AG09319 (cell line): ENCODE data around the gene SLC6A13.

Source experiments
- DNase-seq: peaks from one replicate; pipeline ENCODE4 v3.0.0-alpha.2; 2010; ENCODE audit warnings: low read depth; ENCODE audit errors: extremely low read depth
- TF ChIP-seq, protein P1 (sequence below): IDR thresholded peaks from 2 replicates; pipeline ENCODE4 v1.5.1; 2011; ENCODE audit warnings: low read depth, mild to moderate bottlenecking, inconsistent platforms, low read length, moderate library complexity

Gene SLC6A13

DNA sequence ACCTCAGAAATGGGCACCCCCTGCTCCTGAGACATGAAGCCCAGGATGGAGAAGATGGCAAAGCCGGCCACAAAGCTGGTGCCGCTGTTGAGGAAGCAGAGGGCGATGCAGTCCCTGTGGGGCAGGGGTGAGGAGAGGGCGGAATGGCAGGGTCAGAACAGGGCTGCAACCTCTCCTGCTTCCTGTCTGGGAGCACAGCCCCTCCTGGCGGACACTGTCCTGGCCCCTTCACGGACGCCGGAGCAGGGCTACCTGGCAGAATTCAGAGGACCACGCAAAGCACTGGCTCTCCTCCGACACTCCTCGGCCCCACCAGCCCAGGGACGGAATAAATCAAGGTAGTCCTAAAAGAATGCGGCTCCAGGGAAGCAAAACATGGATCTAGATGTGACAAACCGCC, 36.2 kb downstream of the SLC6A13 start:
- TF ChIP-seq, protein P1, sequence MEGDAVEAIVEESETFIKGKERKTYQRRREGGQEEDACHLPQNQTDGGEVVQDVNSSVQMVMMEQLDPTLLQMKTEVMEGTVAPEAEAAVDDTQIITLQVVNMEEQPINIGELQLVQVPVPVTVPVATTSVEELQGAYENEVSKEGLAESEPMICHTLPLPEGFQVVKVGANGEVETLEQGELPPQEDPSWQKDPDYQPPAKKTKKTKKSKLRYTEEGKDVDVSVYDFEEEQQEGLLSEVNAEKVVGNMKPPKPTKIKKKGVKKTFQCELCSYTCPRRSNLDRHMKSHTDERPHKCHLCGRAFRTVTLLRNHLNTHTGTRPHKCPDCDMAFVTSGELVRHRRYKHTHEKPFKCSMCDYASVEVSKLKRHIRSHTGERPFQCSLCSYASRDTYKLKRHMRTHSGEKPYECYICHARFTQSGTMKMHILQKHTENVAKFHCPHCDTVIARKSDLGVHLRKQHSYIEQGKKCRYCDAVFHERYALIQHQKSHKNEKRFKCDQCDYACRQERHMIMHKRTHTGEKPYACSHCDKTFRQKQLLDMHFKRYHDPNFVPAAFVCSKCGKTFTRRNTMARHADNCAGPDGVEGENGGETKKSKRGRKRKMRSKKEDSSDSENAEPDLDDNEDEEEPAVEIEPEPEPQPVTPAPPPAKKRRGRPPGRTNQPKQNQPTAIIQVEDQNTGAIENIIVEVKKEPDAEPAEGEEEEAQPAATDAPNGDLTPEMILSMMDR, result no peak
- no peak for DNase-seq

DNA sequence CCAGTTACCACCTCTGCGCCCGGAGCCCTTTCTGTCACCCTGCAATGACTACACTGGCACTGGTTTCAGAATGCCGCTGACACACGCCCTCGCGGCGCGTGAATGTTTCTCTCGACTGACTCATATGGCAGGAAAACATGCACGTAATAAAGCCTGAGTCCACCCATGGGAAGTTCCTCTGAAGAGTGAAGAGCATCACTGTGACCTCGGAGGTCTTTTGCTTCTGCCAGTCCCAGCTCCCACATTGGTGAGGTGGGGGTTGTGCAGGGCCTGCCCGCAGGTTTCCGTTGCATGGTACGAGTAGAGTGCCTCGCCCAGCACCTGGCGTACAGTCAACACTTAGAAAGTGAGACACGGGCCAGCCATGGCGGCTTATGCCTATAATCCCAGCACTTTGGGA, 37.6 kb downstream of the SLC6A13 start:
- no peak for DNase-seq
- TF ChIP-seq, protein P1, result no peak

DNA sequence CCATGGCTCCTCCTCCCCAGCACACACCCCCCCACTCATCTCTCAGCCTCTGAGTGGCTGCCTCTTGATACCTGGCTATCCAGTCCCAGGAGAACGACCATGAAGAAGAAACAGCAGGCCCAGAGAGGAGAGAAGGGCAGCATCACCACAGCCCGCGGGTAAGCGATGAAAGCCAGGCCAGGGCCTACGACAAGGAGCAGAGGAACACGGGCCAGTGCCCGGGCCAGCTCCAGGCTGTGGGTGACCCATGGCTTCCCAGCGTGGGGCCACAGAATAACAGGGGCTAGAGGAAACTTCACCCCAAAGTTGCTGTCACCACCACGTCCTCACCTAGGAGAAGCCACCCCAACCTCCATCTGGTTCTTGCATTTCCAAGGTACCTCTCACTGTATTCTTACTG, 38.3 kb downstream of the SLC6A13 start:
- TF ChIP-seq, protein P1, result no peak

DNA sequence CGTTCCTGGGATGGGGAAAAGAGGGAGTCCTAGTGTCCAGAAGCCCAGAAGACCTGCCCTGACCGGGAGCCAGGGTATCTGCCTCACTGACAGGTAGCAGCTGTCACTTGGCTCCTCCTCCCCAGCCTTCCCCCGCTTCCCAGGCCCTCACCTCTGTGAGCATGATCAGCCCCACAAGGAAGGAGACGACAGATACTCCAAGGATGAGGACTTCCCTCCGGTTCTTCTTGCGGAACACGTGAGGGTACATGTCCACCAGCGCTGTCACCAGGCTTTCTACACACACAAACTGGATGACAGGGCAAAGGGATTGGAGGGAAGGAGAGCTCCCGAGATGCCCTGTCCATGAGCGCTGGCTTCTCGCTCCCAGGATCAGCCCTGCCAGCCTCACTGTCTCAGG, 38.8 kb downstream of the SLC6A13 start:
- TF ChIP-seq, protein P1, result no peak
- DNase-seq, result no peak

More for the DNA sequence above, 38.3 kb downstream of the SLC6A13 start:
- no peak for DNase-seq

DNA sequence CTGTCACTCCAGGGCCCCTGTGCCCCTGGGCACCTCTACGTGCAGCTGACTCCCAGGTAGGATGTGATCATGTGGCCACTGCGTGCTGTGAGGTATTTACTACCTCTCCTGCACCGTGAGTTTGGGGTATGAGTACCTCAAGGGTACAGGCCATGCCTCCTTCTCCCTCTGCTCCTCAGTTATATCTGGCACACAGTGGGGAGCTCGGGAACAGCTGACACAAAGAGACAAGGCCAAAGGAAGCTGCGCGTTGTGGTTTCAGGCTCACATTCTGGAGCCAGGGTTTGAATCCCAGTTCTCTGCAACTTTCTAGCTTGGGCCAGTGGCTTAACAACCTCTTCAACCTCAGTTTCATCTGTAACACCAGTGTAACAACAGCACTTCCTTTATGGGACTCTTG, 40.9 kb downstream of the SLC6A13 start:
- no peak for DNase-seq
- TF ChIP-seq, protein P1, result no peak

DNA sequence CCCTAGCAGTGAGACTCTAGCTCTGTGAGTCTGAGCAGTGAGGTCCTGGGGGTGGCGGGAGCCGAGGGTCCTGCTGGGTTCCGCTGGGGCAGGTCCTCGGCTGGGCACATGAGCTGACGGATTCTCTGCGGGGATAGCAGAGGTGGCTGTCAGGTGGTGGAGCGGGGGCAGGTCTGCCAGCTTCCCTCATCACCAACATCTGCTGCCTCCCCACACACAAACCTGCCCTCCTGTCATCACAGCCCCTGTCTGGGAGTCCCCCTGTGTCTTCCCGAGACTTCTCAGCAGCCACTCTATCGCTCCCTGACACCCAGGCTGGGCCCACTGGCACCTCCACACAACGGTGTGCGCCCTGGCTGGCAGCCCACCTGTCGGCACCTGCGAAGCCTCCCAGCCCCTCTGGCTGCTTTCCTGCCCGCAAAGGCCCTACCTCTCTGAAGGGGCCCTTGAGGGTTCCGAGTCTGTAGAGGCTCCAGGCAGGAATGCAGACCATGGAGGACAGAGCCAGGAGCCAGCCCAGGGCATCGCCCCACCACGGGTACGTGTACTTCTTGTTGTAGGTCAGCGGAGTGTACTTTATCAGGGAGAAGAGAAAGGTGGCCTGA, 41.6 kb downstream of the SLC6A13 start:
- no peak for DNase-seq
- TF ChIP-seq, protein P1, result no peak

DNA sequence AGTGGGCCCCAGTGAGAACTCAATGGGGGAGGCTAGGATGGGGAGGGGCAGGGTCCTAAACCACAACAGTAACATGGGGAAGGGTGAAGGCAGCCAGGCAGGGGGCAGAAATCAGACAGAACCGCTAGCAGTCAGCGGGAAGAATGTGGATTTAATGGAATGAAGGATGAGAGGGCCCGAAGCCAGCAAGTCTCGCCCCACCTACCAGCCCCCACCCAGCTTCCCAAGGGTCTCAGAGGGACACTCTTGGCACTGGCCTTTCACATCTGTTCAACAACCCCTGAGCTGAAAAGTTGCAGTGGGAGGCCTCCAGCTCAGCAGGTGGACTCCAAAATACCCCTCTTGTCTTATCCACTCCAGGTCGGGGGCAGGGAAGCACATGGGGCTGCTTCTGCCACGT, 42.1 kb downstream of the SLC6A13 start:
- TF ChIP-seq, protein P1, result no peak
- no peak for DNase-seq
